Stimulated activated CD8-positive, alpha-beta memory T cell treated with anti-CD3 and anti-CD28 coated beads, Interleukin-4, amount 100 ng/mL, for 4 hours (primary cell): Measurements from ENCODE around the gene LDHD.

Experiments
- DNase-seq, 2 donors: peaks; one replicate each; pipeline ENCODE4 v3.0.0-alpha.2; 2020; ENCODE audit warnings: low read depth in 2 of 2, low spot score in 1 of 2

The LDHD gene

GRCh38 chr16:75064403-75065148 lies 52.0 kb downstream of the LDHD start:
- DNase-seq, result no peak

- no peak for DNase-seq
These were observed 53.0 kb downstream of the LDHD start for GRCh38 chr16:75063549-75064088.

- DNase-seq, result no peak
These were observed 53.6 kb downstream of the LDHD start for GRCh38 chr16:75062976-75063346.

- DNase-seq, result no peak
These were observed 54.2 kb downstream of the LDHD start for GRCh38 chr16:75062135-75062975.
